NCI-H82 treated with DMSO at 0.1 percent for 48 hours (cell line): Measurements from ENCODE around the gene TTC22.

ENCODE experiments used
- DNase-seq: peaks from one replicate; lab custom pipeline; 2025; ENCODE audit not compliant: unreplicated experiment; lab: John Stamatoyannopoulos, UW

TTC22 gene

DNA sequence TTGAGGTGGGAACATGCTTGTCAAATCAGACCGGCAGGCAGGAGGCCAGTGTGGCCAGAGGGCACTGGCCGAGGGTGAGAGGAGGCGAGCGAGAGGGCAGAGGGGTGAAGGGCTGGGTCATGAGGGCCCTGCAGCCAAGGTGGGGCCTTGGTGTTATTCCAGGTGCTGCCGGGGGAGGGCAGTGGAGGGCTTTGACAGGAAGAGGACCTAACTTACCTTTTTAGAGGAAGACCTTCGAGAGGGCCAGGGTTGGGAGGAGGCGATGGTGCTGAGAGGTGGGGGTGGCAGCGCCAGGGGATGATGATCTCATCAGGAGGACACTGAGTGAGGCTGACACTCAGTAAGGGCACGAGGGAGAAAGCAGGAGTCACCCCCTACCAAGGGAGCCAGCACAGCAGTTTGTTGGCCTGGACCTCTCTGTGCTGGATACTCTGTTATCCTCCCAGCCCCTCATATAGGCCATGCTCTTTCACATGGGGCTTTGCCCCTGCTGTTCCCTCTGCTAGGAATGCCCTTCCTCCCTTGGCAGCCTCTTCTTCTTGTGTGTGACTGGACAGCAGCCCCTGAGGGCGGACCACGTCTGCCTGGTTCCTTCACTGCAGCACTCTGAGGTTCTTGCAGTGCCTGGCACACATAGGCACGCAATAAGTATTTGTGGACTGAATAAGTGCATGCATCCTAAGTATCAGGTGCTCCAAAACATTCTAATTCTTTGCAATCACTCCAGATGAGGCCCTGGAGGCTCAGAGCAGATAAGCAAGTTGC is 7.5 kb upstream of the TTC22 start:
- no peak for DNase-seq

DNA sequence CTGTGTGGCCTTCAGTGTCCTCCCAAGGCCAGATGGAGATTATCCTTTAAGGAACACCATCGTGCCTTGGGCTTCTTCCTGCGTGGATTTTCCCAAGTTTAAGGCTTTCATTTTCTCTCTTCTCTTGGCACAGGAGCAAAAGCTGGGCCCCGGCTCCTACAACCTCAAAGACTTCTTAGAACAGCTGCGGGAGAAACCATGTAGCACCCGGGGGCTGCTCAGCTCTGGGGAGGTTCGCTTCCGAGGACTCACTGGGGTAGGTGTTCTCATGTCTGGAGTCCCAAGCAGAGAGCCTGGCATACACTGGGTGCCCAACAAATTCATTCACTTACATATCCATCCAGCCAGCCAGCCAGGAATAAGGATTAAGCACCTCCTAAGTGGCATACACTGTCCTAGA is 6.6 kb upstream of the TTC22 start:
- no peak for DNase-seq

DNA sequence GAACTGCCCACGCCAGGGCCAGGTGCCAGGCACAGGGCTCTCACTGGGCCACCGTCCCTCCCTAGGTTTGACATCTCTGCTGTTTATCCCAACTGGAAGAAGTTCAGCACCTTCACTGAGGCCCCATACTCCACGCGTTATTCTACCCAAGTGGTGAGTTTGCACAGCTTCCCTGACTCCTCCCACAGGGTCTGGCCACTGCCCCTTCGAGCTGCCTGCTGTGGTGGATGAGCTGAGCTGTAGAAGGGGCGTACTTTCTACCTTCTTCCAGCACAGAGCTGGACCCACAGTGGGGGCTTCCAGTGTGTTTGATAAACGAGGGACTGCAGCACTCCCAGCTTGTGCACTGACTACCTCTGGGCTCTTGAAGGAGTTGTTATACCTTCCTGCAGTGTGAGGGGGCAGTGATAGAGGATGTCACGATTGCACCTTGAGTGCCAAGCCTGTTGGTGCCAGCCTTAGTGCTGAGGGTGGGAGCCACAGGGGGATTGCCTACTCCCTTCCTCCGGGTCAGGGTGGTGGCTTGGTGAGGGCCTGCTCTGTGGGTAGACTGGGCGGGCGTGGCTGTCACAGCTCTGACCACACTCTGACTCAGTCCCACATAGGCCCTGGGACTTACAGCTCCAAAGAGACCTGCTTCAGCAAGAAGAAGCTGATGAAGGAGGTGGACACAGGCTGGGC is 5.9 kb upstream of the TTC22 start:
- DNase-seq: no peak

DNA sequence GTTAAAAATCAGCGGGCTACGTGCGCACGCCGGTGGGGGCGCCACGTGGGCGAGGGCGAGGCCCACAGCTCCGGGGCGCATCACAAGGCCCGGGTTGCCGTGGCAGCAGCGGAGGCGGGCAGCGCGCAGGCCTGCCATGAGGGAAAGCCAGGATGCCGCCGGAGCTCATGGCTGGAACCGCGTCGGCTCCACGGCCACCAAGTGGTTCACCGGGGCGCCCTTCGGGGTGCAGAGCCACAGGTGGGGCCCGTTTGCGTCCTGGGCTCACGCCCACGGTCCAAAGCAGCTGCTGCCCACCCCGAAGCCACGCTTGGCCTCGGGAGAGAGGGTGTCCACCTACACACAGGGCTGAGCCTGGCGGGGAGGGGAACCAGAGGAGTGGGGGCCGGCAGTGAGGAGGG is 4.9 kb upstream of the TTC22 start:
- no peak for DNase-seq

DNA sequence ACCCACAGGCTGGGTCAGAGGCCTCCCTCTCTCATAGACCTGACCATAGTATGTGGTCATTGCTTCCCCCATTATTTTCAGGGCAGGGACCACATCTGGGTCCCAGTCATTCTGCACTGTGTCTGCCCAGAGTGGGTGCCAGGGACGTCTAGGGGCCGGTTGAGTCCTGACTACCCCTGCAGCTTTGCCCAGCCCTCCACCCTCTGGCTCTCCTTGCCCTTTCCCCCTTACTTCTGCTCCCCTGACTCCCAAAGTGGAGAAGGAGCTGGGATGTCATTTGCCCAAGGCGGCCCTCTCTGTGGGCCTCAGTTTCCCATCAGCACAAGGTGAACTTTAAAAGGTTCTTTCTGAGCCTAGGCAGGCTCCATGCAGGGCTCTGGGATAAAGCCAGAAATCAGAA is 4.3 kb upstream of the TTC22 start:
- no peak for DNase-seq

DNA sequence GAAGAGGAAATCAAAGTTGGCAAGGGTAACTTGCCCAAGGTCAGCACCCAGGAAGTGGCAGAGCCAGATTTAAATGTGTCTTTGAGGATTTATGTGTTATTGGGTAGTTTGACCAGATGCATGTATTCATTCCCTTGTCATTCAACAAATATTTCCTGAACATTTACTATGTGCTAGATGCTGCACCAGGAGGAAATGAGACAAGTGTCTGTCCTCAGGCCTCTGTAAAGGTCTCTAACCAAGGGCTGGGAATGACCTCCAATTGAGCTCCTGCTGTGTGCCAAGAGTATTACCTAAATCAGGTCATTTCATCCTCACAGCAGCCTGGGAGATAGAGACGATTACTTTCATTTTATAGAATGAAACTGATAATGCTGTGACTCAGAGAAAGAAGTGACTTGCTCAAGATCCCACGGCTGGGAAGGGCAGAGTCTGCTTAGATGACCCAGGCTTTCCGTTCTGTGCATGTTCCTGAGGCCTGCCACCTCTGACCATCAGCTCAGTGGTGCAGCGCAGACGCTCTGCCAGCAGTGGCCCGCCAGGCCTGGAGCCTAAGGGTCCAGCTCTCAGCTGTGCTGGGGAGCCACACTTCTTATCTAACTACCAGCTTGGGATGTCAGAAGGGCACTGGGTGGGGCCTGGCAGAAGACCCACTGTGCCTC is 3.5 kb upstream of the TTC22 start:
- no peak for DNase-seq

DNA sequence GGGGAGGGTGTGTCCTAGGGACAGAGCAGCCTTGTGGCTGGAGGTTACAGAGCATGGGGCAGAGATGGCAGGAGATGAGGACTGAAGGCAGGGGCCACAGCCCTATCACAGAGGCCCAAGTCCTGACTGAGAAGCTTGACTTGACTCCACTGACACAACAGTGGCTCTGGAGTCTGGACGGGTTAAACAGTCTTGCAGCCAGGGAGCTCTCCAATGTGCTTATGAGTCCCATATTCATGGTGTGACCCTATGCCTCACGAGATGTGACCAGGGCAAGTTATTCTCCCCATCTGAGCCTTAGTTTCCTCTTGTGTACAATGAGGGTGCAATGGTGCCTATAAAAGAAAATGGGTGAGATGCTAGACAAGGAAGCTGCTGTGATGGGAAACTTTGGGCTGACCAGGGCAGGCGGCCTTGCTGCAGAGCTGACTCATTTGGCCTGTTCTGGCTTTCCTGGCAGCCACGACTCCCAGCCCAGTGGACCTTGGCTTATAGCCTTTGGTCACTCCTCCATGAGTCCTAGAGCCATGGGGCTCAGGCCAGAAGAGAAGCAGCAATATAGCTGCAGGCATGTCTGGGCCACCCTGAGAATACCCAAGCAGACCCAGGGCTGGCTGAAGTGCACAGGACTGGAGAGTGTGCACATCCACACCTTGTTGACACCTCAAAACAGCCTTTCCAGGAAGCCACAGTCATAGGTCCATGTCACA is 2.8 kb upstream of the TTC22 start:
- no peak for DNase-seq

DNA sequence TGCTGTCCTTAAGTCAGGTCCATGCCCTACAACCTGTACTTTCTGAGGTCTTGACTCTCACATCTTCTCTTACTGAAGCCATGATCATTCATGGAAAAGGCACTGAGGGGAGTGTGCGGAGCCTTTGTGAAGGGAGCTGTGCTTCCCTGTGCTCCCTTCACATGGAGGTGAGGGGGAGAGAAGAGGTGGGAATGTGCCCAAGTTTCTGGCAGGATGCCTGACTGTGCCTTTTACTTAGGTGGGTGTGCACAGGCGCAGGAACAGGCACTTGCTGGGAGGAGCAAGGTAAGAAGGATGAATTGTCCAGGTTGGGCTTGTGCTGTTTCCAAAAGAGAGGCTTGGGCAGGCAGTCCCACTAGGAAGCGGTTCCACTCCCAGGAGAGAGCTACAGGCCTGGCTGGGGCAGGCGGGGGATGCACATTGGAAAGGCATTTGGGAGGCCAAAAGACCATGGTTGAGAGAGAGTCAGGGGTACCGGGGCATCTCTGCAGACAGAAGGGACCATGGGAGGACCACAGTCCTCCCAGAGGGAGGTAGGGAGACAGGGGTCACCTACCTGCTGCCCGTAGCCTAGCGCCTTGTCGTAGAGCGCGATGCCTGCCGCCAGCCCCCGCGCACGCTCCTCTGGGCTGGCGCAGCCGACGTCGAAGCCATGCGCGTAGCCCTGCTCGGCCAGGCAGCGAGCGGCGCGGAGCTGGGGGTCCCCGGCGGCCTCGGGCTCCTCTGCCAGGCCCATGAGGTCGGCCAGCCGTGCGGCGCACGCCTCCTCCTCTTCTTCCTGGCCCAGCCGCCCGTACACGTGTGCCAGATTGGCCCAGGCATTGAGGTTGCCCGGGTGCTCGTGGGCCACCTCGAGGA is 853 bp downstream of the TTC22 start:
- no peak for DNase-seq

DNA sequence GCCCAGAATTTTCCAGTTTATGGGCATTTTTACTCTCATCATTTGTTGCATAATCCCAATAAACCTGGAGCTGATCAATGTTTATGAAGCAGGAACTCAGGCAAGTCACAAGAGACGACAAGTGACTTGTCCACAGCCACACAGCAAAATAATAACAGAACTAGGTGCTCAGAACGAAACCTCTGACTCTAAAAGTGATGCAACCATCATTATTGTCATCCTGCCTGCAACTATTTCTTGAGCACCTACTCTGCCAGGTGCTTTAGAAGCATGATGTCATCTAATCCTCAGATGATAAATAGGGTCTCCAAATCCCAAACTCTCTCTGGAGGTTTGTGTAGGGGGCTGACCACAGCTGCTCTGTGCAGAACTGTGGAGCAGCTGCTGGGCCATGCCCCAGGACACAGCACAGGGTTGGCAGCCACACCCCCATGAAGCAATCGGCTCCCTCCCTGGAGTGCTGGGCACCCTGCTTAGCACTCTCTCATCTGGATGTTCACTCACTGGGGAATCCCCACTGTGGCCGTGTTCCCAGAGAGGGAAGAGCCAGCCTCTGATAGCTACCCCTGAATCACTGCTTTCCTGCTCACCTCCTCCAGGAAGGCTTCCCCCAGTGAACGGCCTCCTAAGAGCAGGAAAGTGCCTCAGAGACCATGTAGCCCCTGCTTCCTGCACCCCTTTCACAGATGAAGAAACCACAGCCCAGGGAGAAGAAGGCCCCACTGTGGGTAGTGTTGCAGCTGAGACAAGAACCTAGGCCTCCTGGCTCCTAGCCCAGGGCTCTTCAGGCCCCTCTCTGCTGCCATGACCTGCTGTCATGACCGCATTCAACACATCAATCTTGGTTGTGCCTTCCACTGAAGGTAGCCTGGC is 2.1 kb downstream of the TTC22 start:
- DNase-seq: no peak

DNA sequence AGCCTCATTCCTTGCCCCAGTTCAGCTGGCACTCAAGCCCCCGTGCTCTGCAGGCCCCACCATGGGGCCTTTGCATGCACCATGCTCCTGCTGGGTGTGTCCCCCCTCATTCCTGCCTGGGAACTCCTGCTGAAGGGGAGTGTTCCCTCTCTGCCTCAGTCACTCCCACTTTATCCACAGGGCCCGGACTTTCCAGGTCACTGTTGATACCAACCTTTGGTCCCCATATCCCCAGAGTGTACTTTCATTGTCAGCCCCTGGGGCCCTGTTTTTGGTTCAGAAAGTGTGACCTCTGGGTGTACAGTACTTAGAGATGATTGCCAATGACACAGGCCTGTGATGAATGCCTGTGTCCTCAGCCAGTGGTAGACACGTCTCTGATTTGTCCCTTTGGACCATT is 2.9 kb downstream of the TTC22 start:
- DNase-seq: no peak

DNA sequence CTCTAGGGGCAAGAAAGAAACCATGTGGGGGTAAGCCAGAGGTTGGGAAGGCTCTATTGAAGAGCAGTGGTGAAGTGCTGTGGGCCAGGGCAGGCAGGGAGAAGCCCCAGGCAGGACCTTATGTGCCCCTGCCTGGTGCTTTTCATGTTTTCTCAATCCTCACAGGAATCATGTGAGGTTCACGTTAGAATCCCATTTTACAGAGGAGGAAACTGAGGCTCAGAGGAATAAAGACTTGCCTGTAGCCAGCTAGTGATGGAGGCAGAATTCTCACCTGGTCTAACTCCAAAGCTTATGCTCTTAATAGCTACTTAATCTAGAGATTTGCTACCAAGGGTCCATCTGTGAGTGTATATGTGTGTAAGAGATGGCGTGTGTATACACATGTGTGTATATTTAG is 4.2 kb downstream of the TTC22 start:
- DNase-seq: no peak

DNA sequence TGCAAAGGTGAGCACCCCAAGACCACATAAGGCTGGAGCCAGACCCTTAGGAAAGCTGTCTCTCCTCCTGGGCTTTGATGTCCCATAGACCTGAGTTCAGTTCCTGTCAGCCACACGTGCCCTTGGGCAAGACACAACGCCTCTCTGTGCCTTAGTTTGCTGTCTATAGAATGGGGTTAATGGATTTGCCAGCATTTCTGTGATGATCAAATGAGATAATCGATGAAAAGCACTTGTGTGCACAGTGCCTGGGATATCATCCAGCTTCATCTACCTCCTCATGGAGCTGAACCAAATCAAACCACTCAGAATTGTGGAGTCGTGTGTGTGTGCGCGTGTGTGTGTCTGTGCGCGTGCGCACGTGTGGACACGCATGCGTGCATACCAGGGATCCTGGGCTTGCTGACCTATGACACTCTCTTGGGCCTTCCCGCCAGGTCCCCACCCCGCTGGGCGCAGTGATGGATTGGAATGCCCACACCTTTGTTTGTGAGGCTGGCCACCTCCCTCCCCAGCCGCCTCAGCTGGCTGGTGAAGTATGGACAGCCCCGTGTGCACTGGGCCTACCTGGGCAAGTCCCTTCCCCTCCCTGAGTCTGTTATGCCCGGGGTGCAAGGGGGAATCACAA is 5.2 kb downstream of the TTC22 start:
- no peak for DNase-seq

DNA sequence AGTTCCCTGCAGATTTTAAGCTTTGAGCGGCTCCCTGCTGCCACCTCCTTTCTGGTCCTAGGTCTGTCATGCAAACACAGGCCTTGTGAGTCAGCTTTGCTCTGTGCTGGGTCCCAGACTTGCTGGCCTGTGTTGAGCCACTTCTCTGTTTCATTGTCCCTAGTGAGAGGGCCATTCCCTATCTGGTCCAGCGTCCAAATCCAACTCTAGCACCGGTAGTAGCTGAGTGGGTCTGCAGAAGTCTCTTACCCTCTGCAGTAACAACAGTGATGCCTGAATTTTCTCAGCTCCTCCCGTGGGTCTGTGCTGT is 5.8 kb downstream of the TTC22 start:
- no peak for DNase-seq

DNA sequence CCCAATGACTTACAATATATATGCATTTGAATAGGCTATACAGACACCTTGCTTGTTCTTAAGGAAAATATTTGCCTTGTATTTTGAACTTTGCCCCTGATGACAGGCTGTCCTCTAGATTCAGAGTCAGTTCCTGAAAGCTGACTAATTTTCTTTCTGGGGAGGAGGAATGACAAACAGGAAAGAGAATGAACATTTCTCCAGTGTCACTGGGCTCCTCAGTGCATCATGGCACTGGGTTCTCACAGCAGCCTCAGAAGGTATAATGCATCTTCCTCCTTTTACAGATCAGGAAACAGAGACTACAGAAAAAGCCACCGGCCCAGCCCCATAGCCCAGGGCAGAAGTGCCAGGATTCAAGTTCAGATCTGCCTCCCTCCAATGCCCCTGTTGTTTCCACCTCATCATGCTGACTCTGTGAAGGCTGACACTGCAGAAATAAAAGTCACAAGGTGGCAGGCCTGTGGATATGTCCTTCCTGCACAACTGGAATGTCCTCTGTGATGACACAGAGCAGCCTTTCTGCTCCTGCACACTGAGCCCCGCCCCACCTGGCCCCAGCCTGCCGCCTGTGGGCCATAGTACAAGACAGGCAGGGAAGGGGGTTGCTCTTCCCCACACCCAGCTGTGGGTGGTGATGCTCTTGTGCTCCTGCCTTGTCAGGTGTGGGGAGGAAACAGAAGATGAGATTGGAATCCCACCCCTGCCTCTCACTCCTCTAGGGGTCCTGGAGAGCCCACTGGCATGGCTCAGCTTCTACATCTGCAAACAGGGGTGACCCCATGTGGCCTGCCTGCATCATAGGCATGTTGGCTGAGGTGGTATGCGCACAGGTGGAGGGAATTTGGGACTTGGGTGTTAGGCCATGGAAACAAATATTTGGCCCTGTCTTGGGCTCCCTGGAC is 6.4 kb downstream of the TTC22 start:
- no peak for DNase-seq

DNA sequence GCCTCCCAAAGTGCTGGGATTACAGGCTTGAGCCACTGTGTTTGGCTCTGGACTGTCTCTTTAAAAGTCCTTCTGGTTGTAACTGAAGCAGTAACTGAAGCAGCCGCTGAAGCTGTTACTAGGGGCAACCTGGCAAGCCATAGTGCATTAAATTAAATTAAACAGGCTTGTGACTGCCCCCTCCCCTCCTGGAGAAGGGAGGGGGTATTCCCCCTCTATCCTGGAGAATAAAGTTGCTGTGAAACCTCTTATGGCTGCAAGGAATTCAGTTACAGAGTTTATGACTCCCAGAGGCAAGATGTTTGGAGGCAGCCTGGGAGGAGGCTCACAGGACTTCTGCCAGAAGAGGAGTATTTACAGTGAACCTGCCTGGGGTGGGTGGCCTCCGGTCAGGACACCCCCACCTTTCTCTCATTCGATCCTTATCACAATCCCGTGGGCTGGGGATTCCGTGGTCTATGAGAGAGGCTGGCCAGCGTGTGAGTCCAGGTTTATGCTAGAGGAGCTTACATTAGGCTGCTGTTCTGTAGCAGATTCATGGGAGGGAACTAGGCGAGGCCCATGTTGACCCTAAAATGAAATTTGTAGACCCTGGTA is 8.3 kb downstream of the TTC22 start:
- peak; percentile 60 for DNase-seq

DNA sequence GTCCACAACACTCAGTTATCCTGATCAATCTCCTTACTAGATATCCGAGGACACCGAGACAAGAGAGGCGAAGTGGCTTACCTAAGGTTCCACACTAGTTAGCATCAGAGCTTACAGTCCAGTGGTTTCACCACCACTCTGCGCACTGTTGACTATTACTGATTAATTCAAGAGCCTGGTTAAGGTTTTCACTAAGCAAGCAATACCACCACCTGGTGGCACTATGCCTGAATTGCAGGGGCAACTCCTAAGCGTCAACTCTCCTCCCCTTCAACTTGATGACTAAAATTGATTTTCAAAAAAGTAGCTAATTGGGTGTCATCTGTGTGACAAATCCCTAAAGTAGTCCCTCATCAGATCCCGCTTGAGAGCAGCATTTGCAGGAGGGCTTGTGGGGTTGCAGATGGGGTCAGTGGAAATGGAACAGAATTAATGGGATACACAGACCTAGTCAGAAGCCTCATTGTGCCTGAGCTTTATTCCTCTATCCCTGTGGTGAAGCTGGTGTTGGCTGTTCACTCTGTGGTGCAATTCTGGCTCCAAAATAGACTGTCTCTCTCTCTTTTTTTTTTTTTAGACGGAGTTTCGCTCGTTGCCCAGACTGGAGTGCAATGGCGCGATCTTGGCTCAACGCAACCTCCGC is 9.1 kb downstream of the TTC22 start:
- DNase-seq: peak; percentile 27

DNA sequence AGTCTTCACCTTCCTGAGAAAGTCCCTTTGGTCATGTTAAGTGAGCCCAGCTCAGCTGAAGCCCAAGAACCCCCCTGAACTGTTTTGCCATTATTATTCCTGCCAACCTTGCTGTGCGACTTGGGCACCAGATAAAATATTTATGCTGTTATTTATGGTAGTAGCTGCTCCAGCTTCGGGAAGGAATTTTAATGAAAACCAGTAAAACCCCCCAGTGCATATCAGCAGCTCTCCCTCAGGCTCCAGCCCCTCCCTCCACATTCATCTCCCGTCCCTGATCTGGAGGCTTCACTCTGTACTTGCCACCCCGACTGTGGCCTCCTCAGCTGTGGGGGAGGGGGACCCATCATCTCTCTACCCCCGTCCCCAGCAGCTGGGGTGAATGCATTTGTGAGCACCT is 12.7 kb downstream of the TTC22 start:
- DNase-seq: no peak

DNA sequence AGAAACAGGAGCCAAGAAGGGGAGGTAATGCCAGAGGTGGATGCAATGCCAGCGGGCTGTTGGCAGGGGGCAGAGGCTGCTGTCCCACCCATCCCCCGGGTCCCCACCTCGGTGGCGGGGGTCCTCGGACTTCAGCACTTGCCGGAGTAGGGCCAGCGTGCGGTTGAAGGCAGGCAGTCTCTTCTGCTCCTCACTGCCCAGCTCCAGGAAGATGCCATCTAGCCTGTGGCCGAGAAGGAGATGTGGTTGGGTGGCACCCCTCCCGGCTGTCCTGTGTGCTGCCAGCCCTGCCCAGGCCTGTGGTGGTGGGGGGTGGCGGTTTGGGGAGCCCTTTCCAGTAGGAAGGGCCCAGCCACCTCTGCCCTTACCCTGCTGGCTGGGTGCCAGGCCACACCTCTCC is 13.5 kb downstream of the TTC22 start:
- DNase-seq: no peak
